Right ventricle myocardium superior (tissue), 1 donor: ENCODE data around the gene PRICKLE2. TPM values are rescaled to one million over a fixed set of nuclear protein-coding genes. Genes with fewer than 3 reads are reported as not detected.

Source experiments
- ATAC-seq: fragments of 200-7000 bp; cut with Tn5 transposase; one replicate; pipeline ENCODE4 v1.9.1; 2020; ENCODE audit warnings: mild to moderate bottlenecking; ENCODE audit not compliant: poor library complexity
- DNase-seq: peaks from one replicate; pipeline ENCODE4 v3.0.0-alpha.2; 2020
- intact Hi-C: fragments of 100-400 bp; cut with DNase I; formaldehyde crosslinking; loops from one replicate; pipeline ENCODE4 v1.11.2; 2022
- long read RNA-seq: library from polyadenylated mRNA; unstranded; transcript quantifications from one replicate; pipeline ENCODE4 v2.0.0, GENCODE V29; 2021
- total RNA-seq: library from RNA; stranded (reverse); fragmentation: NEBNext Ultra II Directional; extraction: Animal tissue kit (Norgen Biotek cat#: 25700); gene quantifications from one replicate; pipeline ENCODE4 v1.2.1, GENCODE V29; 2021
- donor health status: DM: no; HTN: yes; CAD: no; lungs with severe emphysema.

Gene PRICKLE2, protein sequence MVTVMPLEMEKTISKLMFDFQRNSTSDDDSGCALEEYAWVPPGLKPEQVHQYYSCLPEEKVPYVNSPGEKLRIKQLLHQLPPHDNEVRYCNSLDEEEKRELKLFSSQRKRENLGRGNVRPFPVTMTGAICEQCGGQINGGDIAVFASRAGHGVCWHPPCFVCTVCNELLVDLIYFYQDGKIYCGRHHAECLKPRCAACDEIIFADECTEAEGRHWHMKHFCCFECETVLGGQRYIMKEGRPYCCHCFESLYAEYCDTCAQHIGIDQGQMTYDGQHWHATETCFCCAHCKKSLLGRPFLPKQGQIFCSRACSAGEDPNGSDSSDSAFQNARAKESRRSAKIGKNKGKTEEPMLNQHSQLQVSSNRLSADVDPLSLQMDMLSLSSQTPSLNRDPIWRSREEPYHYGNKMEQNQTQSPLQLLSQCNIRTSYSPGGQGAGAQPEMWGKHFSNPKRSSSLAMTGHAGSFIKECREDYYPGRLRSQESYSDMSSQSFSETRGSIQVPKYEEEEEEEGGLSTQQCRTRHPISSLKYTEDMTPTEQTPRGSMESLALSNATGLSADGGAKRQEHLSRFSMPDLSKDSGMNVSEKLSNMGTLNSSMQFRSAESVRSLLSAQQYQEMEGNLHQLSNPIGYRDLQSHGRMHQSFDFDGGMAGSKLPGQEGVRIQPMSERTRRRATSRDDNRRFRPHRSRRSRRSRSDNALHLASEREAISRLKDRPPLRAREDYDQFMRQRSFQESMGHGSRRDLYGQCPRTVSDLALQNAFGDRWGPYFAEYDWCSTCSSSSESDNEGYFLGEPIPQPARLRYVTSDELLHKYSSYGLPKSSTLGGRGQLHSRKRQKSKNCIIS
- 5.9 TPM for total RNA-seq
- long read RNA-seq, full-length matches to known transcripts, result 3 of 3 reads
- long read RNA-seq, partial matches to known transcripts, result 0 of 3 reads
- long read RNA-seq, other reads (novel, unspliced or antisense), result 0 of 3 reads

DNA sequence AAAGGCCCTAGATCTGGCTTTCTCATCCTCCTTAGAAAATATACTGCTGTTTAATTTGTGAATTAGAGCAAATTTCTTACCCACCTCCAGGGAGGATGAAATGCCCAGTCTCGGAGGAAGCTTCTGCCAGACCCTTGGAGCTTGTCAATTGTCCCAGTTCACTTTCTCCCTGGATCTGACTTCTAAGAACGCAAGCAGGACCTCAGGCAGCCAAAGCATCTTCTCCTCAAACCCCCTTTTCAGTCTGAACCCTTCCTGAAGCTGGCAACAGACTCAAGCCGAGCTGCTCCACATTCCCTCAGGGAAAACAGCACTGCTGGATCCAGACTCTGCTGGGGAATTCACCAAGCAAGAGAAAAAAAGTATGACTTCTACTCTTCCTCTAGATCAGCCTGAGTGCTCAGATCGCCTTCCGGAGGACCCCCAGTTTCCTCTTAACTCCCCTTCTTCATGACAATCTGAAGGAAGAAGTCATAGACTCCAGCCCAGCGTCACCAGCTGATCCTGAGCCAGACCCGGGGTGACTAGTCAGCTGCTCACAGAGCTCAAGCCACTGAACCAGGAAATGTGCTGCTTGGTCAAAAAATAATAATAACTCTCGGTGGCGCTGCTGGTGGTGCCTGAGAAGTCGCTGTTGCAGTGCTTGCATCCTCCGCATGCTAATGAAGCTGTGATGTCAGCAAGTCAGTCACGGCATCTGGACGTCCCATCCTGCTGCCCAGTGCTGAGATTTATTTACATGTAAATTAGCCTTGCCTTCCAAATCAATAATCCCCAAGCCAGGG, at the start of gene PRICKLE2:
PRICKLE2 (minus strand) TSS at position 641 of the 785 bp plus-strand sequence. CDS start 26,539 bp downstream, outside the sequence.
- intact Hi-C loops, result loop anchor here (10.0 kb wide), 1 partner anchor 190 kb away; no protein-coding TSS in a partner anchor
- ATAC-seq (peak; percentile 69), DNase-seq (peak; percentile 84)

DNA sequence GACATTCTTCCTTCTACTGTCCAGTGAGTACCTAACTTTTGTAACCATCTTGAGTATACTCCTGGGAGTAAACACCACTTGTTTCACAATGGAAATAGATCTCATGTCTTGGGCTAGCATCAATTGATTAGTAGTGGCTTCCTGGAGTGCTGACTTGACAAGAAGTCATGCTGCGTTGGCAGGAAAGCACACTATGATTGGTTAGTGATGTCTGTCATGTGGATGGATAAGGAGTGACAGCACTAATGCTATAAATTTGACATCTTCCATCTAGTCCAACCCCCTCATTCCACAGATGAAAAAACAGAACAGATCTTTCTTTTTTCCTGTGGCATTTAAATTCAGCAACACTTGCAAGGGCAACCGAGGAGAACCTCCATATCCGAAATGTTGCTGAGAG, 47.6 kb upstream of the PRICKLE2 start:
- intact Hi-C loops, result no loop called here
- ATAC-seq (no peak), DNase-seq (no peak)

- ATAC-seq, result no peak
- DNase-seq, result no peak
- intact Hi-C loops, result no loop called here
These were observed 47.0 kb upstream of the PRICKLE2 start for GRCh38 chr3:64272271-64272670.

- intact Hi-C loops, result no loop called here
- ATAC-seq (no peak), DNase-seq (no peak)
These were observed 46.4 kb upstream of the PRICKLE2 start for GRCh38 chr3:64271631-64272030.

DNA sequence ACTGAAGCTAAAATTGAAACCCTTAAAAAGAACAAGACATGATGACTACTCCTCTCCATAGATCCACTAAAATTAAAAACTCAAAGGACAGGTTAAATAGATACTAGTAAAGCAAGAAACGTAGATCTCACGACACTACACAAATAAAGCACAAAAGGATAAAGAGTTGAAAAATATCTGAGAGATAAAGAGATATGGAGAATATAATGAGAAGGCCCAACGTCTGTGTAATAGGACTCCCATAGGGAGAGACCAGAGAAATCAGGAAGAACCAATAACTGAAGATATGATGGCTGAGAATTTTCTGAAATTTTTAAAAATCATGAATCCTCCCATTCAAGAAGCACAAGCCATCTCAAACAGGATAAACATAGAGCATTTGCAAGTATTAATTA, 45.6 kb upstream of the PRICKLE2 start:
- ATAC-seq (no peak), DNase-seq (no peak)
- intact Hi-C loops, result no loop called here

GRCh38 chr3:64270142-64270865, 45.0 kb upstream of the PRICKLE2 start:
- intact Hi-C loops, result no loop called here

DNA sequence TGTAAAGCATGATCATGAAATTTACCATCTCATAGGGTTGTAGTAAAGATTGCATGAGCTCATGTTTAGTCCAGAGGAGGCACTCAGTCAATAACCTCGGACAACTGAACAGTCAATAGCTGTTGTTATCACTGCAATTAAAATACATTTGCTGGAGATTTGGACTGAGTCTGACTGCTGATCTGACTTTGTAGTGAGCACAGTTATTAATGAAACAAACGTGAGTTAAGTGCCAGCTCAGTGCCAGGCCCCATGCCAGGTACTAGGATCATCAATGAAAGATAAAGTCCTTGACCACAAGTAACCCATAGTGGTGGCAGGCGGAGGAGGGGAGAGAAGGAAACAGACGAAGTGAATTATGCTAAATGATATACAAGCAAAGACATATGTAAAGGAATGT, 43.7 kb upstream of the PRICKLE2 start:
- peak; percentile 34 for ATAC-seq
- DNase-seq, result peak; percentile 56
- intact Hi-C loops, result loop anchor here (10.0 kb wide), 1 partner anchor 54 kb away; no protein-coding TSS in a partner anchor

More at GRCh38 chr3:64270142-64270865, 45.0 kb upstream of the PRICKLE2 start:
- ATAC-seq, result no peak
- no peak for DNase-seq

DNA sequence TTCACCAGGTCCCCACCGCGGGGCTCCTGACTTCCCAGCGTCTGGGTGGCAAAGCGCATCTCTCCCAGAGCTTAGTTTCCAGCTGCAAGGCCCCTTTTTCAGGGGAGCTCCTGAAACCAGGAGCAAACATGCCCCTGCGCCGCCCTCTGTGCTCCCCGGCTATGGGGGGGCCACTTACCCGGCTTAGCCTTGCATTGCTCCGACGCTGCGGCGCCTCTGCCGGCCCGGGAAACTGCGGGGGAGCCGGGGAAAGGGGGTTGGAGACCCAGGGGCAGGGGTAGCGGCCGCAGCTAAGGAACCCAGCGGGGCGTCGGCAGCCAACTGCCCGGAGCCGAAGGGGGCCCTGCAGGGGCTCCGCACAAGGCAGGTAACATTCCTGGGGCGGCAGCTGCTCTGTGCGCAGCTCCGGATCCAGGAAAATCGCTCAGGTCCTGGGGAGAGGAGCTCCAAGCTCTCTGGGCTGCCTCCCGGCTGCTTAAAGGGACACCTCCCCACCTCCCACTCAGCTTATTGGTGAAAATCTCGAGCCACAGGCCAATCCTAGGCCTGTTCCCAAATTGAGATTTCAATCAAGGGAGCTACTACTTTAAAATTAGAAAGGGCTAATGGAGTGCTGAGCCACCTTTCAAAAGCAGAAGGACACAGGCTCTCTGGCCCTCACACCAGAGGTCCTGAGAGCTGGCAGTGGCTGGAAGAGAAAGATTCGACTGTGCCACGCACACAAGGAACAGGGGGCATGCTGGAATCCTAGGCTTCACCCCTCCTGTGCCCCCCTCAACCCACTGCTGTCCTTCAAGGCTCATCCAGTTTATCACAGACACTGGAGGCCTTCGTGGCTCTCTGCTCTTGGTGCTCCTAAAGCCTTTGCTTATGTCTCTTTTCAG, 42.7 kb upstream of the PRICKLE2 start:
- peak; percentile 75 for DNase-seq
- intact Hi-C loops, result loop anchor here (10.0 kb wide), 1 partner anchor 53 kb away; no protein-coding TSS in a partner anchor
- peak; percentile 81 for ATAC-seq

DNA sequence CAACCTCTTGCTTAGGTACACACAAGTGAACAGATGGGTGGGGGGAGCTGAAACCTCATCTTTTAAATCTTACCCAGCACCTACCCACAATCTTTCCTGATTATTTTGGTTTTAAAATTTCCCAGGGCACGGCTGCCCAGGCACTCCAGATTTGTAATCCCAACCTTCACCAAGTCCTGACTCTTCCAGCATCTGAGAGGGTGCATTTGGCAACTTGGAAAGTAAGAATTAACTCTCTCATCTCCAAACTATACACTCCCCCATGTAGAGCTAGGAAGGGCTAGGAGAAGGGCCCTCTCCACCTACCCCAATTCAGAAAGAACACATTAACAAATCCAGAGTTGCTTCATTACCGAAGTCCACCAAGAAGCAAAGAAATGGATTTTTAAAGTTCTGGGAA, 41.7 kb upstream of the PRICKLE2 start:
- intact Hi-C loops, result loop anchor here (10.0 kb wide), 1 partner anchor 52 kb away; no protein-coding TSS in a partner anchor
- ATAC-seq, result no peak

GRCh38 chr3:64266065-64266931, 41.0 kb upstream of the PRICKLE2 start:
- intact Hi-C loops, result loop anchor here (10.0 kb wide), 1 partner anchor 51 kb away; no protein-coding TSS in a partner anchor
- no peak for DNase-seq

More for the DNA sequence above, 41.7 kb upstream of the PRICKLE2 start:
- no peak for DNase-seq

DNA sequence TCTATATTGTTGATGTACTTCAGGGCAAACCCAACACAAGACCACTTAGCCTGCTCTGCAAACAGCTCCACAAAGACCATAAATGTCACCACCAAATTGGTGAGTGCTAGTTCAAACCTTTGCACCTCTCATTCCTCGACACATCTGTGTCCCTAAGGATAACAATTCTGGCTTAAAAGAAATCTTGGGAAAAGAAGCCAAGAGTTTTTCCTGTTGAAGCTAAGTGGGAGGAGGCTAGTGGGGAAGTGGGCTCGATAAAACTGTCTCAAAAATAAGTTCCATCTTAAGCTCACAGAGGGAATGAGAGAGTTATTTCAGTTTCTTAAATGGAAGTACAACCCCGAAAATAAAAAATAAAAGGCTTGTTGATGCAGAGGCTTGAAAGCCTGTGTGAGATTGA, 40.4 kb upstream of the PRICKLE2 start:
- ATAC-seq, result no peak

More at GRCh38 chr3:64266065-64266931, 41.0 kb upstream of the PRICKLE2 start:
- ATAC-seq, result peak; percentile 55

GRCh38 chr3:64264501-64265109, 39.3 kb upstream of the PRICKLE2 start:
- DNase-seq (no peak), ATAC-seq (no peak)
- intact Hi-C loops, result loop anchor here (10.0 kb wide), 1 partner anchor 50 kb away; no protein-coding TSS in a partner anchor

More for the DNA sequence above, 40.4 kb upstream of the PRICKLE2 start:
- DNase-seq, result no peak
- intact Hi-C loops, result loop anchor here (10.0 kb wide), 1 partner anchor 51 kb away; no protein-coding TSS in a partner anchor

- intact Hi-C loops, result loop anchor here (10.0 kb wide), 1 partner anchor 48 kb away; no protein-coding TSS in a partner anchor
- DNase-seq (no peak), ATAC-seq (no peak)
These were observed 37.4 kb upstream of the PRICKLE2 start for GRCh38 chr3:64262574-64263114.

GRCh38 chr3:64260431-64260830, 35.2 kb upstream of the PRICKLE2 start:
- peak; percentile 40 for ATAC-seq
- intact Hi-C loops, result loop anchor here (10.0 kb wide), 1 partner anchor 46 kb away; no protein-coding TSS in a partner anchor

DNA sequence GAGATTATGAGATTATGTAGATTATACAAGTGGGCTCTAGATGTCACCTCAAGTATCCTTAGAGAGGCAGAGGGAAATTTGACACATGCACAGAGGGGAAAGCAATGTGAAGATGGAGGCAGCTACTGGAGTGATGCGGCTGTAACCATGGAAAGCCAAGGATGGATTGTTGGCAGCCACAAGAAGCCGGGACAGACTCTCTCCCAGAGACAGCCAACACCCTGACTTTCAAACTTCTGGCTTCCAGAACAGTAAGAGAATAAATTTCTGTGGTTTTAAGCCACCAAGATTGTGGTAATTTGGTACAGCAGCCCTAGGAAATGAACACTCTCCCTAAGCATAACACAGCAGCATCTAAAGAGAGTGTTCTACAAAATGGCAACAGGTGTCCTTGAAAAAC, 34.4 kb upstream of the PRICKLE2 start:
- no peak for ATAC-seq
- intact Hi-C loops, result loop anchor here (10.0 kb wide), 1 partner anchor 45 kb away; no protein-coding TSS in a partner anchor
- DNase-seq, result no peak

More at GRCh38 chr3:64260431-64260830, 35.2 kb upstream of the PRICKLE2 start:
- DNase-seq, result no peak
